ENCODE data around the gene DNASE2B.

- TF ChIP-seq EP300 (IDR thresholded peaks at IDR 0.05) (no peak), CTCF (IDR thresholded peaks at IDR 0.05) (no peak), POLR2A (IDR thresholded peaks at IDR 0.05) (no peak)
Observed at GRCh38 chr1:84426376-84426775, 28.1 kb downstream of the DNASE2B start.

Measured in ovary (tissue), 3 donors.